GM18909 (cell line): ENCODE results near the gene DGKG.

ENCODE experiments used
- ATAC-seq: cut with Tn5 transposase; IDR thresholded peaks from one replicate; pipeline ENCODE4 v1.9.1; 2021; ENCODE audit warnings: mild to moderate bottlenecking; ENCODE audit not compliant: unreplicated experiment, poor library complexity

Gene DGKG

GRCh38 chr3:186368717-186369116 is 6.7 kb upstream of the DGKG start:
- no peak for ATAC-seq

GRCh38 chr3:186368176-186368575 is 6.1 kb upstream of the DGKG start:
- ATAC-seq: no peak

- ATAC-seq: no peak
These were observed 5.6 kb upstream of the DGKG start for GRCh38 chr3:186367631-186368030.

GRCh38 chr3:186366206-186366605 is 4.2 kb upstream of the DGKG start:
- no peak for ATAC-seq

- no peak for ATAC-seq
These were observed 3.4 kb upstream of the DGKG start for GRCh38 chr3:186365202-186365974.

GRCh38 chr3:186362988-186363387 is 954 bp upstream of the DGKG start:
- ATAC-seq: no peak

GRCh38 chr3:186362537-186362842 is 456 bp upstream of the DGKG start:
- no peak for ATAC-seq

GRCh38 chr3:186361246-186361761 is 730 bp downstream of the DGKG start:
- ATAC-seq: no peak

GRCh38 chr3:186360779-186361178 is 1.3 kb downstream of the DGKG start:
- no peak for ATAC-seq

GRCh38 chr3:186359078-186359477 is 3.0 kb downstream of the DGKG start:
- ATAC-seq: no peak

GRCh38 chr3:186356152-186356551 is 5.9 kb downstream of the DGKG start:
- ATAC-seq: no peak

- ATAC-seq: no peak
These were observed 7.9 kb downstream of the DGKG start for GRCh38 chr3:186354100-186354499.

GRCh38 chr3:186352369-186352768 is 9.7 kb downstream of the DGKG start:
- ATAC-seq: no peak

- no peak for ATAC-seq
These were observed 19.8 kb downstream of the DGKG start for GRCh38 chr3:186342197-186342596.

- ATAC-seq: no peak
These were observed 21.8 kb downstream of the DGKG start for GRCh38 chr3:186340204-186340603.

- ATAC-seq: no peak
These were observed 22.7 kb downstream of the DGKG start for GRCh38 chr3:186339180-186339918.

GRCh38 chr3:186333256-186333655 is 28.8 kb downstream of the DGKG start:
- no peak for ATAC-seq

GRCh38 chr3:186330772-186331460 is 31.1 kb downstream of the DGKG start:
- ATAC-seq: no peak

GRCh38 chr3:186329589-186329988 is 32.4 kb downstream of the DGKG start:
- no peak for ATAC-seq

- ATAC-seq: no peak
These were observed 34.0 kb downstream of the DGKG start for GRCh38 chr3:186327912-186328487.

GRCh38 chr3:186322761-186323160 is 39.3 kb downstream of the DGKG start:
- no peak for ATAC-seq
